IMR-90 (cell line): ENCODE data around the gene OR10A5.

ENCODE experiments used
- CEBPB ChIP-seq: IDR thresholded peaks from 2 replicates; pipeline ENCODE4 v1.6.1; 2012; ENCODE audit warnings: low read depth, low read length, improper control_type of control experiment
- CTCF ChIP-seq: conservative IDR thresholded peaks from 2 replicates; pipeline ENCODE4 v1.5.1; 2012; ENCODE audit warnings: mild to moderate bottlenecking, low read depth, low read length, improper control_type of control experiment
- MAFK ChIP-seq: IDR thresholded peaks from 2 replicates; pipeline ENCODE4 v1.6.1; 2012; ENCODE audit warnings: low read depth, low read length, improper control_type of control experiment
- MXI1 ChIP-seq: IDR thresholded peaks from 2 replicates; pipeline ENCODE4 v1.6.1; 2012; ENCODE audit warnings: low read depth, mild to moderate bottlenecking, low read length, moderate library complexity, borderline replicate concordance
- POLR2A ChIP-seq: IDR thresholded peaks from 2 replicates; pipeline ENCODE4 v1.6.1; 2012; ENCODE audit warnings: mild to moderate bottlenecking, low read depth, low read length
- RAD21 ChIP-seq: IDR thresholded peaks from 2 replicates; pipeline ENCODE4 v1.6.1; 2012; ENCODE audit warnings: low read length, improper control_type of control experiment
- RCOR1 ChIP-seq: IDR thresholded peaks from 2 replicates; pipeline ENCODE4 v1.6.1; 2012; ENCODE audit warnings: mild to moderate bottlenecking, low read length, improper control_type of control experiment; ENCODE audit not compliant: insufficient replicate concordance
- RFX5 ChIP-seq: IDR thresholded peaks from 2 replicates; pipeline ENCODE4 v1.8.0; 2012; ENCODE audit warnings: low read depth, mild to moderate bottlenecking, low read length, moderate library complexity
- SMC3 ChIP-seq: fragments of 150-350 bp; IDR thresholded peaks from 2 replicates; pipeline ENCODE4 v1.6.1; 2016; ENCODE audit warnings: low read depth, mild to moderate bottlenecking, antibody characterized with exemption, low read length, moderate library complexity

DNA sequence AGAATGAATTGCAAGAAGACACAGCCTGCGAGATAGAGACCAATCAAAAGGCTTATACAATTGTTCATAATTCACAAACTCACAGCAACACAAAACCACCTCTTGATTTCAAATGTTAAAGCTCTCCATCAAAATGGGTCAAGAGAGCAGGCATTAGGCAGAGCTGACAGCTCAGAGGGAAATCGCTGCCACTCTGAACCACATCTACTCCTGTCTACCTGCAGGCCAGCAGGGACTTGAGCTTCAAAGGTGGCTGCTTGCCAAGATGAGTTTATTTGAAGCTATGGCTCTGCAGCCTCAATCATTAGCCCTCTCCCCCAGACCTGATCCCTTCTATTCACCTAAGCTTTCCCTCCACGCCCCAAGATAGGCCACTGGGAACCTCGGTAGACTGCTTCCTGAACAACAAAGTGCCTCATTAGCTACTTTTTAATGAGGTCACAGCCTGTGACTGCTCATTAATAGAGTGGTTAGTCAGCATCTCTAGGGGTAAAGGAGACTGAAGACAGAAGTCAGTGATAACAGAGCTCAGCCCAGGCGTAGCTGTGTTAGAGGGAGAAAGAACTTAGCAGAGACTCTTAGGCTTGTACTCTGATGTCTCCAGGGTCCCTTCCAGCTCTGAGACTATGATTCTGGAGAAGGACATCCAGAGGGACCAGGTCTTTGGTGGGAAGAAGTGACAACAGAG, 21.2 kb upstream of the OR10A5 start:
- TF ChIP-seq CTCF (no peak), MXI1 (no peak), POLR2A (no peak), RFX5 (no peak), RAD21 (no peak), SMC3 (no peak), CEBPB (no peak), MAFK (no peak), RCOR1 (no peak)
